Right cardiac atrium (tissue), 5 donors: ENCODE measurements around the gene FCN2. TPM values are rescaled to one million over a fixed set of nuclear protein-coding genes. Genes with fewer than 3 reads are reported as not detected.
A peak's percentile ranks its signal among the peaks of the same experiment; 100 is the strongest.
"Not testable (repeated sequence)": the region's sequence is repeated elsewhere in the genome, so short reads cannot be mapped to it uniquely, and the experiment has no call there.

Experiments used
- ATAC-seq, 2 donors: fragments of 200-7000 bp; cut with Tn5 transposase; one replicate each; pipeline versions ENCODE4 v1.8.0 to v1.9.1; 2020; ENCODE audit warnings: moderate library complexity in 2 of 2, mild to moderate bottlenecking in 1 of 2
- DNase-seq, 3 donors: peaks; one replicate each; pipeline ENCODE4 v3.0.0-alpha.2; 2020
- H3K27ac ChIP-seq: one replicate; pipeline ENCODE4 v1.5.1; 2013; ENCODE audit warnings: mild to moderate bottlenecking, low read length, control low read depth, moderate library complexity
- H3K27me3 ChIP-seq: one replicate; pipeline ENCODE4 v1.6.1; 2013; ENCODE audit not compliant: control insufficient read depth, insufficient read depth
- H3K4me1 ChIP-seq: one replicate; pipeline ENCODE4 v1.6.1; 2013; ENCODE audit warnings: low read length; ENCODE audit not compliant: control insufficient read depth, insufficient read depth
- H3K4me3 ChIP-seq: one replicate; pipeline ENCODE4 v1.5.1; 2013; ENCODE audit warnings: low read length, control low read depth
- H3K9me3 ChIP-seq: one replicate; pipeline ENCODE4 v1.6.1; 2013; ENCODE audit warnings: low read length; ENCODE audit not compliant: control insufficient read depth
- WGBS: extraction: QIAGEN DNeasy Blood & Tissue Kit; methylation state at CpG from one replicate; pipeline ENCODE4 v1.1.7; 2013; 5-methylcytosine and 5-hydroxymethylcytosine counted together
- intact Hi-C, 4 donors: fragments of 100-400 bp; cut with DNase I; formaldehyde crosslinking; loops; one replicate each; pipeline versions ENCODE4 v1.11.0 to v1.14.0; 2022 to 2023
- polyA plus RNA-seq: library from polyadenylated mRNA; stranded (reverse); fragments of 200-250 nt; gene quantifications from one replicate; pipeline ENCODE4 v1.2.3, GENCODE V29; 2013
- total RNA-seq, 4 donors: library from RNA; stranded (reverse); fragmentation: NEBNext Ultra II Directional; extraction: Animal tissue kit (Norgen Biotek cat#: 25700); gene quantifications; one replicate each; pipeline ENCODE4 v1.2.1, GENCODE V29; 2021
- donor health status: healthy with polysubstance abuse.
- donor health status: DM: no; HTN: yes; CAD: no.
- donor health status: DM: no; HTN: no; CAD: no.
- donor health status: DM: no; HTN: yes; CAD: no; lungs with severe emphysema.
- donor health status: DM: yes; HTN: yes; CAD: no.

The FCN2 gene
- total and polyA plus RNA-seq, 5 donors, result 0.72 TPM; not detected in 4

GRCh38 chr9:134847752-134848432 is 32.7 kb upstream of the FCN2 start:
- no peaks in the 10 kb centered on the region for H3K27me3 ChIP-seq
- H3K9me3 ChIP-seq, result no peaks in the 10 kb centered on the region
- no peak overlapping the region for H3K27ac ChIP-seq
- no peak overlapping the region for H3K4me3 ChIP-seq
- intact Hi-C loops, result no loop called here
- ATAC-seq, result peak; percentile 38 to 66
- DNase-seq, result peak in 1 of 3 donors; percentile 45
- 65% methylated on average over 16 of the region's 16 CpGs for WGBS
- H3K4me1 ChIP-seq, result no peaks in the 10 kb centered on the region

GRCh38 chr9:134848504-134848903 is 32.1 kb upstream of the FCN2 start:
- Histone ChIP-seq H3K27me3 (no peaks in the 10 kb centered on the region), H3K27ac (no peak overlapping the region), H3K9me3 (no peaks in the 10 kb centered on the region), H3K4me1 (no peaks in the 10 kb centered on the region), H3K4me3 (no peak overlapping the region)
- intact Hi-C loops, result no loop called here
- DNase-seq, result no peak
- ATAC-seq, result no peak
- WGBS, result 88% methylated on average over 10 of the region's 10 CpGs

GRCh38 chr9:134850611-134851010 is 30.0 kb upstream of the FCN2 start:
- no peak for ATAC-seq
- WGBS, result 88% methylated on average over 9 of the region's 9 CpGs
- intact Hi-C loops, result no loop called here
- no peaks in the 10 kb centered on the region for H3K27me3 ChIP-seq
- no peak for DNase-seq
- no peak overlapping the region for H3K27ac ChIP-seq
- no peak overlapping the region for H3K4me3 ChIP-seq
- no peaks in the 10 kb centered on the region for H3K9me3 ChIP-seq
- H3K4me1 ChIP-seq, result no peaks in the 10 kb centered on the region

GRCh38 chr9:134851020-134851419 is 29.6 kb upstream of the FCN2 start:
- ATAC-seq (no peak), DNase-seq (peak in 1 of 3 donors; percentile 44)
- Histone ChIP-seq H3K4me3 (no peak overlapping the region), H3K9me3 (no peaks in the 10 kb centered on the region), H3K4me1 (no peaks in the 10 kb centered on the region), H3K27ac (no peak overlapping the region), H3K27me3 (no peaks in the 10 kb centered on the region)
- intact Hi-C loops, result no loop called here
- 77% methylated on average over 12 of the region's 12 CpGs for WGBS

GRCh38 chr9:134852906-134853654 is 27.5 kb upstream of the FCN2 start:
- H3K9me3 ChIP-seq, result no peaks in the 10 kb centered on the region
- 57% methylated on average over 6 of the region's 6 CpGs for whole genome bisulfite sequencing
- intact Hi-C loops, result no loop called here
- ATAC-seq (peak in 1 of 2 donors; percentile 29), DNase-seq (peak in 1 of 3 donors; percentile 30)
- no peaks in the 10 kb centered on the region for H3K27me3 ChIP-seq
- no peaks in the 10 kb centered on the region for H3K4me1 ChIP-seq
- no peak overlapping the region for H3K4me3 ChIP-seq
- H3K27ac ChIP-seq, result no peak overlapping the region

- 78% methylated on average over 6 of the region's 6 CpGs for WGBS
- Histone ChIP-seq H3K27me3 (no peaks in the 10 kb centered on the region), H3K4me1 (no peaks in the 10 kb centered on the region), H3K9me3 (no peaks in the 10 kb centered on the region), H3K4me3 (no peak overlapping the region), H3K27ac (no peak overlapping the region)
- ATAC-seq (no peak), DNase-seq (no peak)
- intact Hi-C loops, result no loop called here
Measured at GRCh38 chr9:134853893-134854292, 26.7 kb upstream of the FCN2 start.

- H3K4me3 ChIP-seq, result no peak overlapping the region
- no peaks in the 10 kb centered on the region for H3K27me3 ChIP-seq
- H3K4me1 ChIP-seq, result no peaks in the 10 kb centered on the region
- H3K27ac ChIP-seq, result no peak overlapping the region
- intact Hi-C loops, result no loop called here
- ATAC-seq (peak; percentile 12 to 56), DNase-seq (peak in 1 of 3 donors; percentile 49)
- 78% methylated on average over 11 of the region's 11 CpGs for WGBS
- H3K9me3 ChIP-seq, result no peaks in the 10 kb centered on the region
Measured at GRCh38 chr9:134854541-134854981, 26.0 kb upstream of the FCN2 start.

GRCh38 chr9:134855231-134855899 is 25.2 kb upstream of the FCN2 start:
- 83% methylated on average over 18 of the region's 18 CpGs for WGBS
- peak; percentile 17 to 24 for ATAC-seq

GRCh38 chr9:134855900-134856377 is 24.7 kb upstream of the FCN2 start:
- ATAC-seq, result no peak
- no peak for DNase-seq
- no peak overlapping the region for H3K27ac ChIP-seq
- H3K9me3 ChIP-seq, result no peaks in the 10 kb centered on the region
- no peaks in the 10 kb centered on the region for H3K4me1 ChIP-seq
- intact Hi-C loops, result no loop called here
- WGBS, result 83% methylated on average over 9 of the region's 9 CpGs
- no peak overlapping the region for H3K4me3 ChIP-seq
- no peaks in the 10 kb centered on the region for H3K27me3 ChIP-seq

More at GRCh38 chr9:134855231-134855899, 25.2 kb upstream of the FCN2 start:
- H3K27ac ChIP-seq, result no peak overlapping the region
- DNase-seq, result peak in 1 of 3 donors; percentile 32
- no peaks in the 10 kb centered on the region for H3K9me3 ChIP-seq
- intact Hi-C loops, result no loop called here
- H3K4me3 ChIP-seq, result no peak overlapping the region
- no peaks in the 10 kb centered on the region for H3K27me3 ChIP-seq
- H3K4me1 ChIP-seq, result no peaks in the 10 kb centered on the region

GRCh38 chr9:134857451-134857850 is 23.2 kb upstream of the FCN2 start:
- H3K27ac ChIP-seq, intact Hi-C loops, H3K4me1 ChIP-seq, H3K27me3 ChIP-seq, ATAC-seq, H3K4me3 ChIP-seq, H3K9me3 ChIP-seq, DNase-seq: not testable (repeated sequence)
- WGBS, result 87% methylated on average over 2 of the region's 2 CpGs
